GM12878 (cell line): Measurements from ENCODE around the gene TSPAN31. TPM values are rescaled to one million over a fixed set of nuclear protein-coding genes. Genes with fewer than 3 reads are reported as not detected.

Experiments
- CTCF ChIP-seq, 3 experiments: IDR thresholded peaks in 2 of 3; conservative IDR thresholded peaks in 1 of 3; 2 replicates each; pipeline ENCODE4 v1.5.1; 2011; ENCODE audit warnings: low read depth in 3 of 3, low read length in 3 of 3, mild to moderate bottlenecking in 3 of 3, control low read depth in 2 of 3, moderate library complexity in 2 of 3, inconsistent platforms in 1 of 3, mixed read lengths in 1 of 3; ENCODE audit not compliant: control insufficient read depth in 2 of 3, insufficient read depth in 1 of 3; ENCODE audit errors: extremely low read depth in 1 of 3
- FOXK2 ChIP-seq: fragments of 450-650 bp; IDR thresholded peaks from 2 replicates; pipeline ENCODE4 v1.6.1; 2017; ENCODE audit warnings: mild to moderate bottlenecking, moderate library complexity
- HSF1 ChIP-seq: fragments of 150-350 bp; IDR thresholded peaks from 2 replicates; pipeline ENCODE4 v1.6.1; 2014; ENCODE audit warnings: mild to moderate bottlenecking, low read depth, low read length
- MAX ChIP-seq: IDR thresholded peaks from 2 replicates; pipeline ENCODE4 v1.6.1; 2012; ENCODE audit warnings: low read depth, low read length, improper control_type of control experiment
- PML ChIP-seq: IDR thresholded peaks from 2 replicates; pipeline ENCODE4 v1.6.1; 2012; ENCODE audit warnings: low read length, inconsistent platforms
- RAD21 ChIP-seq: IDR thresholded peaks from 2 replicates; pipeline ENCODE4 v1.6.1; 2011; ENCODE audit warnings: mild to moderate bottlenecking, low read depth, low read length, moderate library complexity; ENCODE audit not compliant: insufficient read depth
- SMARCA5 ChIP-seq: fragments of 450-650 bp; IDR thresholded peaks from 2 replicates; pipeline ENCODE4 v1.6.1; 2017; ENCODE audit warnings: mild to moderate bottlenecking
- polyA plus RNA-seq, 11 experiments: library from polyadenylated mRNA; depleted of rRNA in 4 of 11; unstranded in 6 of 11; stranded (reverse) in 5 of 11; fragments of >200 nt; fragmentation: Nextera tagmentation in 4 of 11; fragmentation: Illumina TruSeq in 1 of 11; extraction: Ambion mirVana in 4 of 11; extraction: Trizol in 1 of 11; gene quantifications; 1 replicate in 1 of 11; 2 replicates in 10 of 11; pipeline versions ENCODE4 v1.2.1 to v1.2.3, GENCODE V29; 2011 to 2016; ENCODE audit warnings: inconsistent platforms in 2 of 11, missing spikeins in 2 of 11, low read depth in 1 of 11
- total RNA-seq, 4 experiments: library from RNA; depleted of rRNA in 3 of 4; stranded (reverse); fragments of >200 nt in 3 of 4; fragmentation: Illumina TruSeq in 1 of 4; extraction: Trizol in 1 of 4; gene quantifications; 2 replicates each; pipeline versions ENCODE4 v1.2.1 to v1.2.3, GENCODE V29; 2013 to 2021
- TF ChIP-seq, protein P1 (sequence below): fragments of 450-650 bp; IDR thresholded peaks from 2 replicates; pipeline ENCODE4 v1.6.1; 2017; ENCODE audit warnings: low read depth, mild to moderate bottlenecking, moderate library complexity
- TF ChIP-seq, protein P2 (sequence below): fragments of 450-650 bp; IDR thresholded peaks from 2 replicates; pipeline ENCODE4 v1.6.1; 2016; ENCODE audit warnings: mild to moderate bottlenecking

TSPAN31 gene
- total and polyA plus RNA-seq, 10 of the 15 experiments (the other 5 are each of a cell fraction or from before 2014, with no cell fraction given): 11.8 to 32.2 (median 24.7) TPM

DNA sequence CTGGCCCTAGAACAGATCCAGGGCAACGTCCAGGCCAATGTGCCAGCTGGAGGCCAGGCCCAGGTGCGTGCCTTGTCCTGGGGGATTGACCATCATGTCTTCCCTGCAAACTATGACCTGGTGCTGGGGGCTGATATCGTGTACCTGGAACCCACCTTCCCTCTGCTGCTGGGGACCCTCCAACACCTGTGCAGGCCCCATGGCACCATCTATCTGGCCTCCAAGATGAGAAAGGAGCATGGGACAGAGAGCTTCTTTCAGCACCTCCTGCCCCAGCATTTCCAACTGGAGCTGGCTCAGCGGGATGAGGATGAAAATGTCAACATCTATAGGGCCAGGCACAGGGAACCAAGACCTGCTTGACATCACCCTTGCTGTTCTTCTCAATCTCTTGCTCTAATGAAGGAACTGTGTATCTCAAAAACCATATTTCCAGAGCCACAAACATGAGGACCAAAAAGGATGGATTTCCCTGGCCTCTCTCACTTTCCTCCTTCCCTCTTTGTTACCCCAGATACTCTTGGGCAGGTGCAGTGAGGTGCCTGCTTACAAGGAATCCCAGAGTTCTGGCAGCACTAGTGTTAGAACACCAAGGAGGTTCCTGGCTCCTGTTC, 35.6 kb downstream of the TSPAN31 start (continued):
- no peak for TF ChIP-seq RAD21
- TF ChIP-seq, protein P1, sequence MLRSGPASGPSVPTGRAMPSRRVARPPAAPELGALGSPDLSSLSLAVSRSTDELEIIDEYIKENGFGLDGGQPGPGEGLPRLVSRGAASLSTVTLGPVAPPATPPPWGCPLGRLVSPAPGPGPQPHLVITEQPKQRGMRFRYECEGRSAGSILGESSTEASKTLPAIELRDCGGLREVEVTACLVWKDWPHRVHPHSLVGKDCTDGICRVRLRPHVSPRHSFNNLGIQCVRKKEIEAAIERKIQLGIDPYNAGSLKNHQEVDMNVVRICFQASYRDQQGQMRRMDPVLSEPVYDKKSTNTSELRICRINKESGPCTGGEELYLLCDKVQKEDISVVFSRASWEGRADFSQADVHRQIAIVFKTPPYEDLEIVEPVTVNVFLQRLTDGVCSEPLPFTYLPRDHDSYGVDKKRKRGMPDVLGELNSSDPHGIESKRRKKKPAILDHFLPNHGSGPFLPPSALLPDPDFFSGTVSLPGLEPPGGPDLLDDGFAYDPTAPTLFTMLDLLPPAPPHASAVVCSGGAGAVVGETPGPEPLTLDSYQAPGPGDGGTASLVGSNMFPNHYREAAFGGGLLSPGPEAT: no peak
- TF ChIP-seq, protein P2, sequence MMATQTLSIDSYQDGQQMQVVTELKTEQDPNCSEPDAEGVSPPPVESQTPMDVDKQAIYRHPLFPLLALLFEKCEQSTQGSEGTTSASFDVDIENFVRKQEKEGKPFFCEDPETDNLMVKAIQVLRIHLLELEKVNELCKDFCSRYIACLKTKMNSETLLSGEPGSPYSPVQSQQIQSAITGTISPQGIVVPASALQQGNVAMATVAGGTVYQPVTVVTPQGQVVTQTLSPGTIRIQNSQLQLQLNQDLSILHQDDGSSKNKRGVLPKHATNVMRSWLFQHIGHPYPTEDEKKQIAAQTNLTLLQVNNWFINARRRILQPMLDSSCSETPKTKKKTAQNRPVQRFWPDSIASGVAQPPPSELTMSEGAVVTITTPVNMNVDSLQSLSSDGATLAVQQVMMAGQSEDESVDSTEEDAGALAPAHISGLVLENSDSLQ: no peak
- no peak for TF ChIP-seq SMARCA5
- TF ChIP-seq FOXK2: no peak
- no peak for TF ChIP-seq HSF1
- no peak for TF ChIP-seq CTCF (IDR thresholded peaks at IDR 0.05 in 2 of 3, conservative IDR thresholded peaks at IDR 0.05 in 1 of 3; ENCODE audit: control insufficient read depth in 2 of 3, extremely low read depth in 1 of 3, insufficient read depth in 1 of 3, low read depth in 3 of 3, low read length in 3 of 3)
- no peak for TF ChIP-seq PML
- TF ChIP-seq MAX: no peak
